Measurements from ENCODE around the gene AGAP2.

- TF ChIP-seq POLR2A (IDR thresholded peaks at IDR 0.05) (no peak), POLR2AphosphoS5 (IDR thresholded peaks at IDR 0.05; ENCODE audit: insufficient read depth in 1 of 2, low read depth in 1 of 2) (no peak), CTCF (IDR thresholded peaks at IDR 0.05) (no peak)
These were observed 6.9 kb upstream of the AGAP2 start for GRCh38 chr12:57745485-57745881.

Measured in vagina (tissue), 2 donors.